Medulla oblongata (tissue), 1 donor: ENCODE results near the gene CAPN5.

ENCODE experiments used
- DNase-seq: peaks from one replicate; pipeline ENCODE4 v3.0.0-alpha.2; 2015; ENCODE audit errors: extremely low spot score

CAPN5 gene

DNA sequence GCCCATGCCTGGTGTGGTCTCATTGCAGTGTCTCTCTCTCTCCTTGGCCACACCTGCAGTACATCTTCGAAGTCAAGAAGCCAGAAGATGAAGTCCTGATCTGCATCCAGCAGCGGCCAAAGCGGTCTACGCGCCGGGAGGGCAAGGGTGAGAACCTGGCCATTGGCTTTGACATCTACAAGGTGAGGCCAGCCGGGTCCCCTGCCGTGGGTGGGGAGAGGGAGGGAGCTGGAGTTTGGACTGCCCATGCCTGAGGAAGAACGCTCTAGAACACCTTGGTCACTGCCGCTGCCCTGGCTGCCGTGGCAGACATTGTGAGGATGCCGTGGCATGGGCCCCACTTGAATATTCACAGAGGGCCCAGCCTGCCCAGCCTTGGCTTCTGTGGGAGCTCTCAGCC is 52.2 kb downstream of the CAPN5 start:
- no peak for DNase-seq

DNA sequence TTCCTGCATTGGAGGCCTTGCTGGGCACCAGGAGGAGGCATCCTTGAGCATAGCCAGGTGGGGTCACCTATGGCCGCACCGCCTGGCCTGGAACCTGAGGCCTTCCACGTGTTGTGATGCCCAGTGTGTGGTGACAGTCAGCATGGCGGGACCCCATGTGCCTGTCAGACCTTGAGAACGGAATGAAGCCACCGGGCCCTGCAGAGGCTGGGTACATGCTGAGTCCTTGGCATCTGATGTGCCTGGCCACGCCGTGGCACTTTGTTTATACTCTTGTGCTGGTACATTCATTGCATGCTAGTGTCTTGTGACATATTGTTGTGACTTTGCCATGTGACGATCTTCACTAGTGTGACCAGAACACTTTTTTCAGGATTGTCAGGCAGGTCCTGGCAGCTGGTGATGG is 52.8 kb downstream of the CAPN5 start:
- DNase-seq = no peak

DNA sequence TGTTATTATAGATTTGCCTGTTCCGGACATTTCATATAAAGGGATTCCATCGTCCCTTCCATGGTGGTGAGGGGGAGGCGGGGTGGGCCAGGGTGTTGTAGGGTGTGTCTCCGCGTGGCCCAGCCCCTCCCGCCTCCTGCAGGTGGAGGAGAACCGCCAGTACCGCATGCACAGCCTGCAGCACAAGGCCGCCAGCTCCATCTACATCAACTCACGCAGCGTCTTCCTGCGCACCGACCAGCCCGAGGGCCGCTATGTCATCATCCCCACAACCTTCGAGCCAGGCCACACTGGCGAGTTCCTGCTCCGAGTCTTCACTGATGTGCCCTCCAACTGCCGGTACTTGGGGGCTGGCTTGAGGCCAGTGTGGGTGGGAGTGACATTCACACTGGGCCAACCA is 53.8 kb downstream of the CAPN5 start:
- no peak for DNase-seq

DNA sequence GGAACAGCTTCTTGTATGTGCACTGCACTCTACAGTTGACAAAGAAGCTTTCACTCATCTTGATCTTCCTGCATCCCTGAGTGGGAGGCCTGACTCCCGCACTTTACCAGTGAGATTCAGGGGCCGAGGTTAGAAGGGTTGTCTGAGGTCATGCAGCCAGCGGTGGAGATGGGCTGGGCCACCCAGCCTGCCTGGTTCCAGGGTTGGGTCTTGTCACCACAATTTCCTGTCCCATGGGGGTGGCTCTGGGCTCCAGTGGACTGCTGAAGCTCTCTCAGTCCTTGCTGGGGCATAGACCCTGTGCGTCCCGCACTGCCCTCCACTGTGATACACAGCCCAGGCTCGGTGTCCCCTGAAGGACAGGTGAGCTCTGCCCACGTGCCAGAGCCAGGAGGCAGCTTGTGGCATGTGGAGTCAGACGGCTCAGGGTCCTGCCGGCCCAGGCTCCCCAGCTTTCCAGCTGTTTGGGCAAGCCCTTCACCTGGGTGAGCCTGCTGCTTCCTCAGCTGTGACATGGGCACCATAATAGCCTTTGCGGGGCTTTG is 54.4 kb downstream of the CAPN5 start:
- no peak for DNase-seq

DNA sequence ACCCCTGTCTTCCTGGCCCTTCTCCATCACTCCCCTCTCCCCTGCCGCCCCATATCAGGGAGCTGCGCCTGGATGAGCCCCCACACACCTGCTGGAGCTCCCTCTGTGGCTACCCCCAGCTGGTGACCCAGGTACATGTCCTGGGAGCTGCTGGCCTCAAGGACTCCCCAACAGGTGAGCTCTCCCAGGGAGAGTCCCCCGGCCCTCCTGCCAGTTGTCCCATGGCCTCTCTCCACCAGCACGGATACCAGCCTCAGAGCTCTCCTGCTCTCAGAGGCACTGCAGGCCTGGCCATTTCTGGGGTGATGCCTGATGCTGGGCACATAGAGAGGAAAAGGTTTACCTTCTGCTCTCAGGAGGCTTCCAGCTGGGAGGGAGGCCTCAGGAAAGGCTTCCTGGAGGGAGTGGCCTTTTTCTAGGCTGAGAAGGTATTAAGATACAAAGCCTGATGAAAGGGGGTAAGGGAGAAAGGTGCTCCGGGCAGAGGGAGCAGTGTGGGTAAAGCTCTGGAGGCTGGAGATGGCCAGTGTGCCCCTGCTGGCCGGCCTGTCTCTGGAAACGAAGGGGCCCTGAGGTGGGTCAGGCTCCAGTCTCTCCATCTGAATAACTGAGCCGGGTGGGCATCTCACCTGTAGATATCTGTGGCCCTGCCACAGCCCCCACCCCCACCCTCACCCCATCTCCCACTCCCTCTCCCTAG is 55.3 kb downstream of the CAPN5 start:
- DNase-seq = no peak

DNA sequence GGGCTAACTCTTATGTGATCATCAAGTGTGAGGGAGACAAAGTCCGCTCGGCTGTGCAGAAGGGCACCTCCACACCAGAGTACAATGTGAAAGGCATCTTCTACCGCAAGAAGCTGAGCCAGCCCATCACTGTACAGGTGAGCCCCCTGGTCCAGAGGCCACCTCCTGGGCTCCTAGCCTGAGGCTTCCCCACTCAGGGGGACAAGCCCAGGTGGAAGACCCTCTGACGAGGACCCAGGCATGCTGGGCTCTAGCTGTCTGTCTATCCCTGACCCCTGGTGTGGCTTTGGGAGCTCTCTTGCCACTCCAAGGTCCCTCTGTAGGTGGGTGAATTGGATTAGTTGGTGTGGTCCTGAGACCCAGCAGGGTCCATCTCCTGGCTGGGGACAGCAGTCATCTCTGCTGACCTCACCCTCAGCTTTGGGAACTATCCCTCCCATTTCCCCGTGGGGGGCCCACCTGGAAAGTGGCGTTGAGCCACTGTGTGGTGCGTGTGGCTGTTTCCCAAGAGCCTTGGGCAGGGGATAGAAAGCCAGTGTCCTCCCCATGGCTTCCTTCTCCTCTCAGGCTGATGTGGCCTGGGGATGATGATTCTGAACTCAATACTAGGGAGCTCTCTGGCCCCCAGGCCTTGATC is 55.9 kb downstream of the CAPN5 start:
- DNase-seq = no peak

DNA sequence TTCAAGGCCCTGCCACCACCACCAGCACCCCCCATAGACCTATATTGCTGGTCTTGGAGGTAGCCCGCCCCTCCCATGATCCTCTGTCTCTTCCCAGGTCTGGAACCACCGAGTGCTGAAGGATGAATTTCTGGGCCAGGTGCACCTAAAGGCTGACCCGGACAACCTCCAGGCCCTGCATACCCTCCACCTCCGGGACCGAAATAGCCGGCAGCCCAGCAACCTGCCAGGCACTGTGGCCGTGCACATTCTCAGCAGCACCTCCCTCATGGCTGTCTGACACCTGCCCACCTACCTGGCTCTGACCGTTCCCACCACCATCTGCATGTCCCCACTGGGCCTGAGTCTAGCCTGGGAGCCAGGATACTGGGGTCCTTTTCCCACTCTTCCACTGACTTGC is 56.8 kb downstream of the CAPN5 start:
- DNase-seq = no peak

DNA sequence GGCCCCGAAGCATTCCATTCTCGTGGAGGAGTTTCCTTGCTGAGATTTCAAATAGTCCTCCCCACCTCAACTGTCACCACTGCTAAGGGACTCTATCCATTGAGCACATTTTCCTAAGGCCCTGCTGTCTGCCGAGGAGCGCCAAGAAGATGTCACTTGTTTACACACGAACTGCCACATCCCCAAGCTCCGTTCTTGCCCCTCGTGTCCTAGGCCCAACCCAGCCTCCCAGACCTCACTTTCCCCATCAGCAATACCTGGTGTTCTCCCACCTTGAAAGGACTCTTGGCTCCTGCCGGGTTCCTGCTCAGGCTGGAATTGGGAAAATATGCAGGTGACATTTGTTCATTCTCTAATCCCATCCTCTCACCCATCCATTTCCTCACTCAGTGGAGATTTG is 57.3 kb downstream of the CAPN5 start:
- no peak for DNase-seq

DNA sequence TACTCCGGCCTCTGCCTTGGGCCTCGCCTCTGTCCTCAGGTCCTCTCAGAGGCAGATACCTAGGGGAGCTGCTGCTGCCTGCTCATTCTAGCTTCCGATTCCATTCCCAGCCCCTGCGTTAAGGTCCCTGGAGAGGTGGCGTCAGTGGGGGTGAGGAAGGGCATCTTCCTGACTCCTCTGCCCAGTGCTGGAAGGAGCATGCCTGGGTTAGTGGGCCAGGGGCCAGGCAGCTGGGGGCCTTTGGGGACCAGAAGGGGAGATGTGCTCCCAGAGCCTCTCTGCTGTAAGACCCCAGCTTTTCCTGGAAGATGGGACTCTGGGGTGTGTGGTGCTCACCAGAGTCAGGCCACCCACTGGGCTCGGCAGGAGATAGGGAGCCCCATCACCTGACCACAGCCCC is 57.7 kb downstream of the CAPN5 start:
- DNase-seq = no peak

DNA sequence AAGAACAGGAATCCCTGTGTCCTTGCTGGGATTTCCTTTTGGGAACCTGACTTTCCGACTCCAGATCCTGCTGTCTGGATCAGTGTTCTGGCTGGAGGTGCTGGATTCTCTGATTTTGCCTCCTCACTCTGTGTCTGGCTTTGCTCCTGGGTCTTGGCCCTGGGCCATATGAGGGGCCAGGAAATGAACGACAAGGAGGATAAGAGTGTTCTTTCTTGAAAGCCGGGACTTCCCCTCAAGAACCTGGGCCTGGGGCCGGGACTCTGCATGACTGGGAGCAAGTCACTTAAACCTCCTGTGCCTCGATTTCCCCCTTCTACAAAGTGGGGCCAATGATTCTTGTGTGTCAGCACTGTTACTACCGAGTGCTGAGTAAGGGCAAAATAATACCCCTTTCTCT is 58.4 kb downstream of the CAPN5 start:
- no peak for DNase-seq

DNA sequence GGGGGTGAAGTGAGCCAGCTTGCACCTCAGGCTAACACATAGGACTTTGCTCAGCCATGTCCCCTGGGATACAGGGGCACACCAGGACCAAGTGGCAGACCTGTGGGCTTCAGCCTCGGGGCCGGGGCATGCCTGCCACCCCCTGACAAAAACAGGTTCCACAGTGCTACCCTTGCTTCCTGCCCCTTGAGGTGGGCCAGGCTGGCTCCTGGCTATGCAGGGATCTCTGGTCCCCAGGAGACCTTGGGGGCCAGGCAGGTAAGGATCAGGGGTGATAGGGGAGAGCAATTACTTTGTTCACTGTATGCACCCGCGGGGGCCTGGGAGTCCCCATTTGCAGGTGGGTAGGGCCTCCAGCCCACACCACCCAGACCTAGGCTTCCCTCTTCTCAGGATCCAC is 58.9 kb downstream of the CAPN5 start:
- DNase-seq = no peak

DNA sequence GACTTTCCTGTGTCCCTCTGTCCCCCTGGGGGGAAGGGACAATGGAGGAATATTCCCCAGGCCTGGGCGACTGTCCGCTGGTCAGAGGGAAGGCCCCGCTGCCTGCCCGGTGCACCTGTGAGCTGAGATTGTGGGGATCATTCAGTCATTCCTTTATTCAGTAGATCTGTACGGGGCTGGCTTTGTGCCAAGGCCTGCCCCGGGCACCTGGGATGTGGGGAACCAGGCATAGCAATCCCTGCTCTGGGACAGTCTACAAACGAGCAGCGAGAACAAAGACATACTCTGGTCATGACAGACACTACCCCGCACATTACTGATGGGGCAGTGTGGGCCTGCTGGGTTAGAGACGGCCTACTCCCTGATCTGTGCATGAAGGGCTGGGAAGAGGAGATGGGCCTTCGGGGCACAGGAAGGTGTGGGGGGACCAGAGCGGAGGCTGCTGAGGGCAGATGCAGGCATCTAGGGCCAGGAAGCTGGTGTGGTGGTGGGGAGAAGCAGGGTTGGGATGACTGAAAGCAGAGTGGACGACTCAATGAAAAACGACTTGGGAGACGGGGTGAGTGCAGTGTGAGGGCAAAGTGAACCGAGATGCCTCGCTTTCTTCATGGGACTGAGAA is 59.5 kb downstream of the CAPN5 start:
- no peak for DNase-seq

DNA sequence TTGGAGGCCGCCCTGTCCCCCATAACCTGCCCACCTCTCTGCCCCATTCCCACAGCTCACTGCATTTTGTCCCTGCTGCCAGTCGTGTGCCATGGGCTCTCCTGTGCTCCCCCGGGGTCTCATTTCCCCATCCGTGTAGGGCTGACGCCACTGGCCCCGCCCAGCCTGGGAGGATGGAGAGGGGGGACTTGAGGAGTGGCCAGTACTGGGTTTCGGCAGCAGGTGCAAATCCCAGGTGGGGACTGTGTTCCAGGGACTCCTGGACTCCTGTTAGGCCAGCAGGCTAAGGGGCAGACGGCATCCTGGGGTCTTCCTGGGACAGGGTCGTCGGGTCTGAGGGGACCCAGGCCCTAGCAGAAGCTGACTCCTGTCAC is 60.1 kb downstream of the CAPN5 start:
- no peak for DNase-seq

DNA sequence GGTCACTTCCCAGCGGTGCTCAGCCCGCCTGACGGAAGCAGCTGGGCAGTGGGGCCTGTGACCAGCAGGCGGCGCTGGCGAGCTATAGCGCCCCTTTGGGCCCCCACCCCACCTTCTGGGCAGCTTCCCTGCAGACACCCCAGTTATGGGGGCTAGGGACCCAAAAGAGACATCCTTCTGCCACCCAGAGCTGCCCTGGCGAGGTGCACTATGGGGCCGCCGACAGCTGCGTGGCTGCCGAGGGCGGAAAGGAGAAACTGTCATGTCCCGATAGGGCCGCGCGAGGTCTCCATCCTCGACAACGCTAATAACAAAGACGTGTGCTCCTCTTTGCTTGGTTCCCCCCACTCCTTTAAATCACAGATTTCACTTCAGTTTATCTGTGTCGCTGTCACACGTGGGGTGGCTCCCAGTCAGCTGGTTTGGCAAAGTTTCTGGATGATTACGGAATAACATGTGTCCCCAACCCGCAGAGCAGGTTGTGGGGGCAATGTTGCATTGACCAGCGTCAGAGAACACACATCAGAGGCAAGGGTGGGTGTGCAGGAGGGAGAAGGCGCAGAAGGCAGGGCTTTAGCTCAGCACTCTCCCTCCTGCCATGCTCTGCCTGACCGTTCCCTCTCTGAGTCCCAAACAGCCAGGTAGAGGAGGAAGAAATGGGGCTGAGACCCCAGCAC is 60.6 kb downstream of the CAPN5 start:
- DNase-seq = peak; percentile 68

DNA sequence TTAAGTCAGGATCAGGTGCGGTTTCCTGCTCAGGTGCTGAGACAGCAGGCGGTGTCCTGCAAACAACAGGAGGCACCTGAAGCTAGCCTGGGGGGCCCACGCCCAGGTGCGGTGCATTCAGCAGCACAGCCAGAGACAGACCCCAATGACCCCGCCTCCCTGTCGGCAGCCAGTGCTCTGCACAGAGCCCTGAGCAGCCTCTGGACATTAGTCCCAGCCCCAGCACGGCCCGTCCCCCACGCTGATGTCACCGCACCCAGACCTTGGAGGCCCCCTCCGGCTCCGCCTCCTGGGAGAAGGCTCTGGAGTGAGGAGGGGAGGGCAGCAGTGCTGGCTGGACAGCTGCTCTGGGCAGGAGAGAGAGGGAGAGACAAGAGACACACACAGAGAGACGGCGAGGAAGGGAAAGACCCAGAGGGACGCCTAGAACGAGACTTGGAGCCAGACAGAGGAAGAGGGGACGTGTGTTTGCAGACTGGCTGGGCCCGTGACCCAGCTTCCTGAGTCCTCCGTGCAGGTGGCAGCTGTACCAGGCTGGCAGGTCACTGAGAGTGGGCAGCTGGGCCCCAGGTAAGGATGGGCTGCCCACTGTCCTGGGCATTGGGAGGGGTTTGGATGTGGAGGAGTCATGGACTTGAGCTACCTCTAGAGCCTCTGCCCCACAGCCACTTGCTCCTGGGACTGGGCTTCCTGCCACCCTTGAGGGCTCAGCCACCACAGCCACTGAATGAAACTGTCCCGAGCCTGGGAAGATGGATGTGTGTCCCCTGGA is 61.3 kb downstream of the CAPN5 start, which contains the start of gene MYO7A:
TSS of gene MYO7A (plus strand) at position 327 of the 772 bp plus-strand sequence. CDS start 2,389 bp downstream, outside the sequence.
- DNase-seq = peak; percentile 74

DNA sequence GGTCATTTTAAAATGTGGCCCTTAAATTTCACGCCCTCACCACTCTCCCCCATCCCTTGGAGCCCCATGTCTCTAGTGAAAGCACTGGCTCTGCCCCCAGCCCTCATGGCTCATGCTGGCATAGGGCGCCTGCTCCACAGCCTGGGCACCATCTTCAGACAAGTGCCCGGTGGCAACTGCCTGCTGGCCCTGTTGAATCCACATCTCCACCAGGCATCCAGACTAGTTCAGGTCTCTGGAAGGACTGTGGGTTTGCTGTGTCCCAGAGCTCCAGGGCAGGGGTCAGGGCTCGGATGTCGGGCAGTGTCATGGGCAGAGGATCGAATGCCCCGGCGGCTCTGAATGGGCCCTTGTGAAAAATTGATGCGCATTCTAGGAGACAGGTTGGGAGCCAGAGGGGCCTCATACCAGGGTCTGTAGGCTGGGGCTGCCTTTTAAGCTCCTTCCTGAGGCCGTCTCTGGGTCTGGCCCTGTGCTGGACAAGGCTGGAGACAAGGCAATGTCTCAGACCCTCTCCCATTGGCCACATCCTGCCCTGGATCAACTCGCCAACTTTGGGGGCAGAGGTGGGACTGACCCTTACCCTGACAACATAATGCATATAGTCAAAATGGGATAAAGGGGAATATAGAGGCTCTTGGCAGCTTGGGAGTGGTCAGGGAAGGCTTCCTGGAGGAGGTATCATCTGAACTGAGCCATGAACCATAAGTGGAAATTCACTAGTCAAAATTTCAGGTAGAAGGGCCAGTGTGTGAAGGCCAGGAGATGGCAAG is 62.5 kb downstream of the CAPN5 start:
- no peak for DNase-seq

DNA sequence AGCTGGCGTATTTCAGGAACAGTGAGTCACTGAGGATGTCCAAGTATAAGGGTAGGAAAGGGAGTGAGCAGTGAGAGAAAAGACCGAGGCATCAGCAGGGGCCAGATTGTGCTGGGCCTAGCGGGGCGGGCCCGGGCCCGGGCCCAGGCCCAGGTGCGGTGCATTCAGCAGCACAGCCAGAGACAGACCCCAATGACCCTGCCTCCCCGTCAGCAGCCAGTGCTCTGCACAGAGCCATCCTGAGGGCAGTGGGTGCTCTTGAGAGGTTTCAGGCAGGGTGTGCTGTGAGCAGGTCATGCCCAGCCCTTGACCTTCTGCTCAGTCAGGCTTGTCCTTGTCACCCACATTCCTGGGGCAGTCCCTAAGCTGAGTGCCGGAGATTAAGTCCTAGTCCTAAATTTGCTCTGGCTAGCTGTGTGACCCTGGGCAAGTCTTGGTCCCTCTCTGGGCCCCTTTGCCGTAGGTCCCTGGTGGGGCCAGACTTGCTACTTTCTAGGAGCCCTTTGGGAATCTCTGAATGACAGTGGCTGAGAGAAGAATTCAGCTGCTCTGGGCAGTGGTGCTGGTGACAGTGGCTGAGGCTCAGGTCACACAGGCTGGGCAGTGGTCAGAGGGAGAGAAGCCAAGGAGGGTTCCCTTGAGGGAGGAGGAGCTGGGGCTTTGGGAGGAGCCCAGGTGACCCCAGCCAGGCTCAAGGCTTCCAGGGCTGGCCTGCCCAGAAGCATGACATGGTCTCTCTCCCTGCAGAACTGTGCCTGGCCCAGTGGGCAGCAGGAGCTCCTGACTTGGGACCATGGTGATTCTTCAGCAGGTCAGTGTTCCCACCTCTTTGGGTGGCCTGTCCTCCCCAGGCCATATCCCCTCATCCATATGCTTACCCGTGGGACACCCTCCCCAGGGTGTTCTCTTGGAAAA is 63.3 kb downstream of the CAPN5 start:
- no peak for DNase-seq

DNA sequence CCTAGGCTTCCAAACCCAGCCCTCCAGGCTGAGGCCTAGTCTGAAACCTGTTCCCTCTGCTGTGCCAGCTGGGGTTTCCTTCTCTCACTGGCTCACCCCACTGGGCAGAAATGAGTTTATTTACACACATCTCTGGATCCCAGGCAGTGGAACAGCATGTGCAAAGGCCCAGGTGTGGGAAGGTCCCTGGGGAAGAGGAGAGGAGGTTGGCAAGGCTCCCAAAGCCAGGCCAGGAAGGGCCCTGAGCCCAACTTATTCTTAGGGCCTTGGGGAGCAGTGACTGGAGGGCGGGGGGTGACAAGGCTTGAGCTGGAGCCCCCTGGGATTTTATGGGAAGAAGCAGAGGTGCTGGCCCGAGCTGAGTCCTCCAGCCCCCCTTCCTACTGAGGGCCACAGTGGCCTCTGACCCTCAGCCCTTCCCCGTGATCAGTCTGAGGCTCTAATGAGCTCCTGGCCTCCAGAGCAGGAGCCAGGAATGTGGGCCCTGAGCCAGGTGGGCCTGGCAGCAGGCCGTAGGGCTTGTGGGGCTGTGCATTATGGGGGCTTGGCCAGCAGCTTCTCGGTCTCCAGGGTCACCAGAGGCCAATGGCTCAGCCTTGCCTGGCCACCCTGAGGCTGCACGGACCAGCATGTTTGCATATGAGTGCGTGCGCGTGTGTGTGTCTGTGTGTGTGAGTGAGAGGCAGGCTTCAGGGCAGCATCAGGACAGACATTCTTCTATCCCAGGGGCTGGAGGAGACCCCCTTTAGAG is 64.2 kb downstream of the CAPN5 start:
- no peak for DNase-seq

DNA sequence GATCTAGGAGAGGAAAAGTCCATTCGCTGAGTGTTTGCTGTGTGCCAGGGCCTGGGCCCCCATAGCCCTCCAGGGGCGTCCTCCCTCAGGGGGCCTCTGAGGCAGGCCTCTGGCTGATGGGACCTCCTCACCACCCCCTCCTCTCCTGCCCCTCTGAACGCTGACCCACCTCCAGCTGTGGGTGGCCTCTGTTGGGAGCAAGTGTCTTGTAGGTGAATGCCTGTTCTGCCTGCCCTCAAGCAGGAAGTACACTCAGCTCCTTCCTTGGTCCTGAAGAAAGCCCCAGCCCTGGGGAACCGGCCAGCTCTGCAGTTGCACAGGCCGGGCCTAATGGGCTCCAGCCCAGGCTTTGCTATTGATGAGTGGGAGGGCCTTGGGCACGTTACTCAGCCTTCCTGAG is 64.8 kb downstream of the CAPN5 start:
- no peak for DNase-seq
